T-helper 1 cell treated with Interleukin-12 subunit alpha and Interleukin-12 subunit beta and Interleukin-4 antibody, amounts not matched to agents 30 μg/mL and 1 μg/mL, for 36 hours (primary cell): ENCODE data around the gene PREB.

Experiments
- H3K27ac Mint-ChIP-seq: one replicate; pipeline ENCODE4 v1.8.0; 2021; ENCODE audit warnings: mild to moderate bottlenecking, mixed read lengths
- H3K27me3 Mint-ChIP-seq: one replicate; pipeline ENCODE4 v1.8.0; 2021; ENCODE audit warnings: low read depth, mixed read lengths
- H3K36me3 Mint-ChIP-seq: one replicate; pipeline ENCODE4 v1.8.0; 2021; ENCODE audit warnings: low read depth, mixed read lengths
- H3K4me1 Mint-ChIP-seq: one replicate; pipeline ENCODE4 v1.8.0; 2021; ENCODE audit warnings: low read depth, mixed read lengths
- H3K4me3 Mint-ChIP-seq: one replicate; pipeline ENCODE4 v1.8.0; 2021; ENCODE audit warnings: mild to moderate bottlenecking, moderate library complexity, mixed read lengths
- H3K9me3 Mint-ChIP-seq: one replicate; pipeline ENCODE4 v1.8.0; 2021; ENCODE audit warnings: mixed read lengths

PREB gene

GRCh38 chr2:27087823-27088410 is 46.5 kb downstream of the PREB start:
- peak overlapping the region; percentile 88 for H3K4me3 Mint-ChIP-seq
- peaks cover 29% of the 10 kb centered on the region for H3K4me1 Mint-ChIP-seq
- H3K27me3 Mint-ChIP-seq, result no peaks in the 10 kb centered on the region
- H3K27ac Mint-ChIP-seq, result peak overlapping the region; percentile 45
- H3K9me3 Mint-ChIP-seq, result no peaks in the 10 kb centered on the region
- H3K36me3 Mint-ChIP-seq, result peaks cover 2% of the 10 kb centered on the region

GRCh38 chr2:27086724-27087593 is 47.5 kb downstream of the PREB start, which contains the start of gene KHK:
KHK (plus strand) TSS chr2:27086772; CDS start chr2:27087260, 488 bp downstream.
- H3K4me3 Mint-ChIP-seq, result peak within 1 kb of the TSS; percentile 88
- peaks cover 29% of the 10 kb centered on the region for H3K4me1 Mint-ChIP-seq
- H3K27me3 Mint-ChIP-seq, result no peaks in the 10 kb centered on the region
- peak within 1 kb of the TSS; percentile 86 for H3K27ac Mint-ChIP-seq
- no peaks in the 10 kb centered on the region for H3K36me3 Mint-ChIP-seq
- H3K9me3 Mint-ChIP-seq, result no peaks in the 10 kb centered on the region

GRCh38 chr2:27086090-27086723 is 48.2 kb downstream of the PREB start:
- Mint-ChIP-seq H3K9me3 (no peaks in the 10 kb centered on the region), H3K36me3 (no peaks in the 10 kb centered on the region), H3K27me3 (no peaks in the 10 kb centered on the region), H3K4me1 (peaks cover 34% of the 10 kb centered on the region), H3K4me3 (peak overlapping the region; percentile 88), H3K27ac (peak overlapping the region; percentile 86)

GRCh38 chr2:27085673-27086089 is 48.8 kb downstream of the PREB start:
- Mint-ChIP-seq H3K9me3 (no peaks in the 10 kb centered on the region), H3K4me1 (peaks cover 40% of the 10 kb centered on the region)

GRCh38 chr2:27085062-27085672 is 49.3 kb downstream of the PREB start:
- peak overlapping the region; percentile 66 for H3K4me3 Mint-ChIP-seq
- no peaks in the 10 kb centered on the region for H3K9me3 Mint-ChIP-seq
- H3K27me3 Mint-ChIP-seq, result no peaks in the 10 kb centered on the region
- peaks cover 43% of the 10 kb centered on the region for H3K4me1 Mint-ChIP-seq
- peak overlapping the region; percentile 76 for H3K27ac Mint-ChIP-seq
- no peaks in the 10 kb centered on the region for H3K36me3 Mint-ChIP-seq

More at GRCh38 chr2:27085673-27086089, 48.8 kb downstream of the PREB start:
- Mint-ChIP-seq H3K27me3 (no peaks in the 10 kb centered on the region), H3K36me3 (no peaks in the 10 kb centered on the region), H3K27ac (peak overlapping the region; percentile 76), H3K4me3 (peak overlapping the region; percentile 66)

GRCh38 chr2:27084297-27085061 is 50.0 kb downstream of the PREB start:
- Mint-ChIP-seq H3K4me3 (peak overlapping the region; percentile 25), H3K27ac (peak overlapping the region; percentile 49), H3K4me1 (peaks cover 43% of the 10 kb centered on the region), H3K9me3 (no peaks in the 10 kb centered on the region), H3K27me3 (no peaks in the 10 kb centered on the region), H3K36me3 (no peaks in the 10 kb centered on the region)

GRCh38 chr2:27083410-27084296 is 50.8 kb downstream of the PREB start:
- Mint-ChIP-seq H3K4me1 (peaks cover 42% of the 10 kb centered on the region), H3K4me3 (peak overlapping the region; percentile 25), H3K27me3 (no peaks in the 10 kb centered on the region), H3K36me3 (no peaks in the 10 kb centered on the region), H3K27ac (no peak overlapping the region), H3K9me3 (no peaks in the 10 kb centered on the region)

GRCh38 chr2:27082773-27083409 is 51.5 kb downstream of the PREB start:
- H3K4me3 Mint-ChIP-seq, result no peak overlapping the region
- no peaks in the 10 kb centered on the region for H3K9me3 Mint-ChIP-seq
- no peak overlapping the region for H3K27ac Mint-ChIP-seq

GRCh38 chr2:27081984-27082772 is 52.3 kb downstream of the PREB start:
- no peak overlapping the region for H3K4me3 Mint-ChIP-seq
- H3K4me1 Mint-ChIP-seq, result peaks cover 37% of the 10 kb centered on the region
- no peaks in the 10 kb centered on the region for H3K27me3 Mint-ChIP-seq
- H3K36me3 Mint-ChIP-seq, result no peaks in the 10 kb centered on the region
- H3K9me3 Mint-ChIP-seq, result no peaks in the 10 kb centered on the region
- no peak overlapping the region for H3K27ac Mint-ChIP-seq

More at GRCh38 chr2:27082773-27083409, 51.5 kb downstream of the PREB start:
- Mint-ChIP-seq H3K27me3 (no peaks in the 10 kb centered on the region), H3K36me3 (no peaks in the 10 kb centered on the region), H3K4me1 (peaks cover 39% of the 10 kb centered on the region)
